ENCODE data around the gene FFAR3.

The FFAR3 gene

GRCh38 chr19:35337984-35338296, 20.3 kb upstream of the FFAR3 start:
- Histone ChIP-seq H3K27ac (no peak overlapping the region), H3K4me3 (no peak overlapping the region)
- TF ChIP-seq, protein P1, sequence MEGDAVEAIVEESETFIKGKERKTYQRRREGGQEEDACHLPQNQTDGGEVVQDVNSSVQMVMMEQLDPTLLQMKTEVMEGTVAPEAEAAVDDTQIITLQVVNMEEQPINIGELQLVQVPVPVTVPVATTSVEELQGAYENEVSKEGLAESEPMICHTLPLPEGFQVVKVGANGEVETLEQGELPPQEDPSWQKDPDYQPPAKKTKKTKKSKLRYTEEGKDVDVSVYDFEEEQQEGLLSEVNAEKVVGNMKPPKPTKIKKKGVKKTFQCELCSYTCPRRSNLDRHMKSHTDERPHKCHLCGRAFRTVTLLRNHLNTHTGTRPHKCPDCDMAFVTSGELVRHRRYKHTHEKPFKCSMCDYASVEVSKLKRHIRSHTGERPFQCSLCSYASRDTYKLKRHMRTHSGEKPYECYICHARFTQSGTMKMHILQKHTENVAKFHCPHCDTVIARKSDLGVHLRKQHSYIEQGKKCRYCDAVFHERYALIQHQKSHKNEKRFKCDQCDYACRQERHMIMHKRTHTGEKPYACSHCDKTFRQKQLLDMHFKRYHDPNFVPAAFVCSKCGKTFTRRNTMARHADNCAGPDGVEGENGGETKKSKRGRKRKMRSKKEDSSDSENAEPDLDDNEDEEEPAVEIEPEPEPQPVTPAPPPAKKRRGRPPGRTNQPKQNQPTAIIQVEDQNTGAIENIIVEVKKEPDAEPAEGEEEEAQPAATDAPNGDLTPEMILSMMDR (IDR thresholded peaks at IDR 0.05) = no peak
- DNase-seq (ENCODE audit: low spot score) = no peak

DNA sequence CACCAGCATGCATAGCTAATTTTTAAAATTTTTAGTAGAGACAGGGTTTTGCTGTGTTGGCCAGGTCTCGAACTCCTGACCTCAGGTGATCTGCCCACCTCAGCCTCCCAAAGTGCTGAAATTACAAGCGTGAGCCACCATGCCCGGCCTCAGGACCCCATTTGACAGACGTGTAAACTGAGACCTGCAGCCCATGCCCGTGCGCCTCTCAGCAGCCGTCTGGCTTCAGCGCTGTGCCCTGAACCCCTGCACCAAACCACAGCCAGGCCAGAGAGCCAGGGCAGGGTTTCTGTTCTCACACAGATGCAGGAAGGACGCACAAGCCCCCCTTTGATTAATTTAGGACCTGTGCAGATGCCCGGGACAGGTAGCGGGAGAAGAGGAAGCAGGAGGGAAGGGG, 17.8 kb upstream of the FFAR3 start:
- DNase-seq (ENCODE audit: low spot score) = no peak
- TF ChIP-seq, protein P1 (IDR thresholded peaks at IDR 0.05) = no peak
- Histone ChIP-seq H3K4me3 (no peak overlapping the region), H3K27ac (no peak overlapping the region)

- no peak for DNase-seq (ENCODE audit: low spot score)
- H3K27ac ChIP-seq = no peak overlapping the region
- H3K4me3 ChIP-seq = no peak overlapping the region
- TF ChIP-seq, protein P1 (IDR thresholded peaks at IDR 0.05) = no peak
Measured at GRCh38 chr19:35341006-35341405, 17.3 kb upstream of the FFAR3 start.

- no peak overlapping the region for H3K27ac ChIP-seq
- DNase-seq (ENCODE audit: low spot score) = no peak
- TF ChIP-seq, protein P1 (IDR thresholded peaks at IDR 0.05) = no peak
- no peak overlapping the region for H3K4me3 ChIP-seq
Measured at GRCh38 chr19:35341565-35342225, 16.6 kb upstream of the FFAR3 start.

- H3K4me3 ChIP-seq = no peak overlapping the region
- DNase-seq (ENCODE audit: low spot score) = no peak
- TF ChIP-seq, protein P1 (IDR thresholded peaks at IDR 0.05) = no peak
Measured at GRCh38 chr19:35342430-35342829, 15.8 kb upstream of the FFAR3 start.

DNA sequence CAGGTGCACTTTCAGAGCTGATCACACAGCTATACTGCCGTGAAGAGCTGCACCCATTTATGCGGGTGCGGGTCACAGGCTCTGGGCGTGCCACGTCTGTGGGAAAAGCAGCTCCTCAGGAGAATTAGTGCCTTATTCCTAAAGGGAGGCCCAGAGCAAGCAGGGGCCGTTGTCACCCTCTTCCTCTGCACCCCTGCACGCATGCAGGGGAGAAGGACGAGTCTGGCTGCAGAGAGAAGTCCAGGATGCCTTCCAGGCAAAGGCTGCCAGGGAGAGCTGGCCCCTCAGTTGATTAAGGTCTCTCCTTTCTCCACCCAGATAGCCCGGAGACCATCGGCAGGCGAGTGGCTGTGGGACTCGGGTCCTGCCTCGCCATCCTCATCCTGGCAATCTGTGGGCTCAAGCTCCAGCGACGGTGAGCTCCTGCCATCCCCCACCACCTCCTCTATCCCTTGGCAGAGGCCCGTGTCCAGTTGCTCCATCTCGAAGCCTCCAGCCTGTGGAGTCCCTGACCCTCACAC, 13.7 kb upstream of the FFAR3 start:
- H3K27ac ChIP-seq = no peak overlapping the region
- DNase-seq (ENCODE audit: low spot score) = peak; percentile 65
- H3K4me3 ChIP-seq = no peak overlapping the region
- TF ChIP-seq, protein P1 (IDR thresholded peaks at IDR 0.05) = no peak

More at GRCh38 chr19:35342430-35342829, 15.8 kb upstream of the FFAR3 start:
- H3K27ac ChIP-seq = no peak overlapping the region

DNA sequence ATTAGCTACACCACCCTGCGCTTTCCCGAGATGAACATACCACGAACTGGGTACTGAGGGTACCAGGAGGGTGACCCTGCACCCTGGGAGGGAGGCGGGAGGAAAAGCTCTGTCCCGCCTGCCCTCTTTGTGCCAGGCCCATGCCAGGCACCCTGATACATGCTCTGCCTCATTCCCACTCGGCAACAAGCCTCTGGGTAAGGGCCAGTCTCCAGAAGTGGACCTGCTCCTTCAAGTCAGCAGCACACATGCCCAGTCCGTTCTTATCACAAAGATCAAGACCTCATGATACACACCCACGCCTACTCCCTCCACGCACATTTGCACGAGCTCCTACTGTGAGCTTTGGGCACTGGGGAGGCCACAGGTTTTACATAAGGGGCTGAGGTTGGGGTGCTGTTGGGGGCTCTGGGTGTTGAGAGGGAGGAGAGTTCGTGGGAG, 12.6 kb upstream of the FFAR3 start:
- TF ChIP-seq, protein P1 (IDR thresholded peaks at IDR 0.05) = no peak
- Histone ChIP-seq H3K27ac (no peak overlapping the region), H3K4me3 (no peak overlapping the region)
- peak; percentile 45 for DNase-seq (ENCODE audit: low spot score)

All from coronary artery (tissue), 2 donors.